G401.6 (cell line): ENCODE results near the gene ALG1L2.
A peak's percentile ranks its signal among the peaks of the same experiment; 100 is the strongest.
"Not testable (repeated sequence)": the region's sequence is repeated elsewhere in the genome, so short reads cannot be mapped to it uniquely, and the experiment has no call there.

ENCODE experiments used
- FAIRE-seq: peaks from 2 replicates; lab custom pipeline; 2012; peaks lifted over from hg19 to GRCh38; lab: Jason Lieb, UNC

The ALG1L2 gene

DNA sequence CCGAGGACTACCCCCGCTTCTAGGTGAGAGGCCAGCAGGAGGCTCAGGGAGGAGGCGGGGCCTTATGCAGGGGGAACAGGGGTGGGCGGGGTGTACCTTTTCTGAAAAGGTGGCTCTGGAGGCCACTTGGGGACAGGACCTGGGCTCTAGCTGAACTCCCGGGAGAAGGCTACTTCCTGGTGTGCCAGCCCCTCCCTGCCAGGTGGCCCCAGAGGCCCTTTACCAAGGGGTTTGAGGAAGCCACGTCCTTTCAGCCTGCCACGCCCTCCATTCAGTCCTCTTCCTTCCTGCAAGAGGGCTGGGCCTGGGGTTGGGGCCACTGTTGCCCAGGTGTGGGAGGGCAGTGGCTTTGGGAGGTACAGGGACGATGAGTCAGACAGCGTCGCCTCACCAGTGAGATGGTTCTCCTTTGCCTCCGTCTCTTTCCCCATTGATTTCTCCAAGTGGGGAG is 12.9 kb downstream of the ALG1L2 start:
- FAIRE-seq: not testable (repeated sequence)

DNA sequence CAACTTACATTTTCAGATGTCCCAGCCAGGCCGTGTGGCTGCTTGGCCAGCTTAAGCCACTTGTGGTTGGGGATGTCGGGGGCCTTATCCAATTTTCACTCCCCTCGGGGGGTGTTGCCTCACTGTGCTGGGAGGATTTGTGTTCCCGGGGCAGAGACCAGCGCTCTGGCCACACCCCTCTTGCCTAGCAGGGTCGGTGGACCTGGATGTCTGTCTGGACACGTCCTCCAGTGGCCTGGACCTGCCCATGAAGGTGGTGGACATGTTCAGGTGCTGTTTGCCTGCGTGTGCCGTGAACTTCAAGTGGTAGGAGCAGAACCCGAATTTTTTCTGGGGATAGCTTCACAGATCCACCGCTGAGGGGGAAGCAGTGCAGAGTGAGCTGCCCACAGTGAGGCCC is 14.2 kb downstream of the ALG1L2 start:
- not testable (repeated sequence) for FAIRE-seq

DNA sequence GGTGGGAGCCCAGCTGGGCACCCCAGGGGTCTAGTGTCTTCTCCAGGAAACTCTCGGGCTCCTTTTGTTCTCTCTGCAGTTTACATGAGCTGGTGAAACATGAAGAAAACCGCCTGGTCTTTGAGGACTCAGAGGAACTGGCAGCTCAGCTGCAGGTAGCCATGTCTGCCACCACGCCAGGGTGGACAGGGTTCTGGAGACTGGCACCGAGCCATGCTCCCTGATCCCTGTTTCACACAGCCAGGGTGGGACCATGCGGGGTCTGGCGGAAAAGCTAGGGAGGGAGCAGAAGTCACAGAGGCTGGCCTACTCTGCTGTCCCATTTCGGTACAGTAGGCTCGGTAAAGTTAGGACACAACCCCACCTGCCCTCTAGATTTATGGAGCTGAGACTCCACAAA is 15.5 kb downstream of the ALG1L2 start:
- FAIRE-seq: not testable (repeated sequence)

DNA sequence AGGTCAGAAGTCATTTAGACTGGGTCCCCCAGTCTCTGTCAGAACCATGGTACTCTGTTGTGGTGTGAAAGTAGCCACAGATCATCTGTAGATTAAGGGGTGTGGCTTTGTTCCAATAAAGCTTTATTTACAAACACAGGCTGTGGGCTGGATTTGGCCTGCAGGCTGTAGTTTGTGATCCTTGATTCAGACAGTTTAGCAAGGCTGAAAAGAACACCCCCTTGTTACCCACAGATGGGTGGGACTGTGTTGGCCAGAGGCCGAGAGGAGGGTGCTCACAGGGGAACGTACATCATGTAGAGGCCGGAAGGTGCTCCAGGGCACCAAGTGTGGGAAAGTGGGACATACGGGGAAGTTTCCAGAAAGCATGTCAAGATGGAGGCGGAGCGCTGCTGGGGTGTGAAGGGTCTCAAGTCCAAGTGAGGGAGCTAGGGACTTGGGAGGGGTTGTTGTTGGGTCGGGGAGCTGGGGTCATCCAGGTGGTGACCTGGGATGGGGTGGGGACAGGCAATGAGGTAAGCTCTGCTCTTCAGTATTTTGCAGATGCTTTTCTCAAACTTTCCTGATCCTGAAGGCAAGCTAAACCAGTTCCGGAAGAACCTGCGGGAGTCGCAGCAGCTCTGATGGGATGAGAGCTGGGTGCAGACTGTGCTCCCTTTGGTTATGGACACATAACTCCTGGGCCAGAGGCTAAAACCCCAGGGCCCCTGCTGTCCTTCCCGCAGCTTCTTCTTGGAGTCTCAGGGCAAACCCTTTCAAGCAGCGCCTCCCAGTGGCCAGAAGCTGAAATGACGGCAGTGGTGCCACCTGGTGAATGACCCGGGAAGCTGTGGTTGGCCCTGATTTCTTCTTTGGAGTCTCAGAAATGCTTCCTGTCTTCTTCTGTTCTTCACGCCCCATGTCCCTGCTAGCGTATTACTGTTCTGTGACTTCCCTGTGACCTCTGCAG is 16.3 kb downstream of the ALG1L2 start:
- not testable (repeated sequence) for FAIRE-seq

DNA sequence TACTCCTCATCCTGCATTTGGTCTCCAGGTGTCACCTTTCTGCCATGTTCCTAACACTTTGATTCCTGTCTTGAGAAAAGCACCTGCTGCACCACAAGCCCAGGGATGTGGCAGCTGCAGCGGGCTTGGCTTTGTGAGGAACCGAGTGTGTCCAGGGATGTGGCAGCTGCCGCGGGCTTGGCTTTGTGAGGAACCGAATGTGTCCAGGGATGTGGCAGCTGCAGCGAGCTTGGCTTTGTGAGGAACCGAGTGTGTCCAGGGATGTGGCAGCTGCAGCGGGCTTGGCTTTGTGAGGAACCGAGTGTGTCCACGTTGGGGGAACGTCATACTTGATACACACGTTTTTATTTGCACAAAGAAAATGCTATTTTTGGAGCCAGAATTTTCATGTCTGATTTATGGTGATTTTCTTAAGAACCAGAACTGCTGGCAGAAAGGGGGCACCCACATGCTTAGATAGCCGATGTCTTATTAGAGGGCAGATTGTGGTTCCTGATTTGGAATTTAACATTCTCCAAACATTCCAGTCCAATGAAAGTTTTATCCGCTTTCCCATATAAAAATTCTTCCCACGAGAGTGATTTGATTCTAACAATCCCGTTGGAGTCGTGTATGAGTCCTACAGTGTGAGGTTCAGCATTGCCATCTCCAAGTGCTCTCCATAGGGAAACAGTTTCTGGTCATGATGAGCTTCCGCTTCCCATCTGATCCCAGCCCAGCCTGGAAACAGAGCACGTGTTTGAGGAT is 17.2 kb downstream of the ALG1L2 start:
- not testable (repeated sequence) for FAIRE-seq

DNA sequence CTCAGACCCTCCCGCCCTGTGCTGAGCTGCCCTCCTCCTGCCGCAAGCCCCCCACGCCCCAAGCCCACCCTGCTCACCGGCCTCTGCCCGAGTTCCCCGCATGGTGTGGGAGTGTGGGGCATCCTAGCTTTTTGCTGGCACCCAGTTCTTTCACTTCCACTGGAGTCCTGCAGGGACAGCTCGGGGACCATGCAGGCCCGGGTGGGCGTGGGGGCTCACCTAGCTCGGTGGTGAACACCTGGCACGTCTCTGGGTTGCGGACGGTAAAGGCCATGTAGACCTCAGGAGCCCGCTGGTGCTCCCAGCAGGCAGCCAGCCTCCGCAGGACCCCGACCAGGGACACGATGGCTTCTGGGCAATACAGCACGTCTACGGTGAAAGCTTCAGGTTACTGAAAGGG is 20.9 kb downstream of the ALG1L2 start:
- not testable (repeated sequence) for FAIRE-seq

DNA sequence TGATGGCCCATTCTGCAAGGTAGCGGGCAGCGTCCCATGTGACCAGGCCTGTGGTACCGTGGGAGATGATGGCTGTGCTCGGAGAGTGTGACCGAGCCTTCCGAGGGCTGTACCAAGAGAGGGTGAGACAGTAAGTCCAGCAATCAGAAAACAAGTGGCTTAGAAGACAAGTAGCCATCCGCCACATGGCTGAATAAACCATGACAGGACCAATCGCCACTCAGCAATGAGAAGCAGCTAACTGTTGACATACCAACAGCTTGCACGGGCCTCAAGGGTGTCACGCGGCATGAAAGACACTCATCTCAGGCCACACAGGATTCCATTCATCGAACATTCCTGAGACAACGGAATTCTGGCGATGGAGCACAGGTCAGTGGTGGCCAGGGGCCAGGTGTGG is 22.6 kb downstream of the ALG1L2 start:
- FAIRE-seq: not testable (repeated sequence)

DNA sequence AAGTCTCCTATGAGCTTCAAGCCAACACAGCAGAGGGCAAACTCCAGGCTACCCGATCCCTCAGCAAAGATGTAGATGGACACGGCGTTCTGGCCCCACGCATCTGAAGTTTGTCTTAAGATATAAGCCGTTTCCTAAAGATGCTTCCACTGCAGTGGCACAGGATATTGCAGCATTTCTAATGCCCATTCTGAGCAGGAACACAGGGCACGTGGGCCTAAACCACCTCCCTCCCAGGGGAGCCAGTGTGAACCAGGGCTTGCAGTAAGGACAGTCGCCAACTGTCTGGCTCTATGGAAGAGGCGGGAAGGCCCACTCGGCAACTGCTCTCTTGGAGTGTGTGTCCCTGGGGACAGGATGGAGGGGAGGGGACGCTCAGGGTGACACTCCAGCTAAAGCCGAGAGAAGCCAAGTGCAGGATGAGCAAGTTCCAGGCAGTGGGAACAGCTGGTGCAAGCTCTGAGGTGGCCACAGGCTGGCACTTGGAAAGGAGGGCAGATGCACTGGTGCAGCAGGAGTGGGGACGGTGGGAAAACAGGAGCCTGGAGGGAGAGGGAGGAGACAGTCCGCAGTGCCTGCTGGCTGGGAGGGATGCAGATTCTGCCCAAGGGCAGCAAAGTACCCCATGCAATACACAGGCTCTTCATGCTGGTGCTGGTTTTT is 25.8 kb downstream of the ALG1L2 start:
- not testable (repeated sequence) for FAIRE-seq

DNA sequence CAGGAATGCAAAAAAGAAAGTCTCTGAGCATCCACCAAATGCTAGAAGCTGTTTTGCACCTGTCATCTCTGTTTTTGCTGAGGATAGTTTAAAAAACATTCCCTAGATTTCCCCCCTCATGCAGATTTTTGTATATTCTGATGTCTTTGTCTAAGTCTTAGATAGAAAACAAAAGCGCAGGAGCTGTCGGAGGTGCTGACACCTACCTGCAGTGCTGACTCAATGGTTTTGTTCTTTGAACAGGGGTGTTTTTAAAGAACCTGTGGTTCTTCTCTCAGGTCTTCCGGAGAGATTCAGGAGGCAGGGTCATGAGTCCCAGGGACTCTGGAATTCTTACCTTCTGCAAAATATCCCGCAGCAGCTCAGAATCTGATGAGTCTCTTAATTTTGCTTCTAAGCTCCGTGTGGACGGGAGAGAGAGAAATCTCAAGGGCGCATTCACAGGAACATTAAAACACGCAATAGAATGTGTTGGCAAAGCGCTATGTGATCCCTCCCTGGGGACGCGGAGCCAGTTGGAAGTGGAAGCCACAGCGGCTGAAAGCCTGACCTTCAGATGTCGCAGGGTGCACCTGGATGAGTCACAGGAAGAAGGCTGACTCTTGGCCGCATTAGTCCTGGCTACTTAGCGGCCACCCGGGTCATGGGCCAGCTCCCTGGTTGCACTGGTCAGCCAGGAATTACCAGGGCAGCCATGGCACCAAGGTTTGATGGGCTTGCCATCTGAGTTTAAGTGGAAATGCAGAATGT is 27.4 kb downstream of the ALG1L2 start:
- not testable (repeated sequence) for FAIRE-seq

DNA sequence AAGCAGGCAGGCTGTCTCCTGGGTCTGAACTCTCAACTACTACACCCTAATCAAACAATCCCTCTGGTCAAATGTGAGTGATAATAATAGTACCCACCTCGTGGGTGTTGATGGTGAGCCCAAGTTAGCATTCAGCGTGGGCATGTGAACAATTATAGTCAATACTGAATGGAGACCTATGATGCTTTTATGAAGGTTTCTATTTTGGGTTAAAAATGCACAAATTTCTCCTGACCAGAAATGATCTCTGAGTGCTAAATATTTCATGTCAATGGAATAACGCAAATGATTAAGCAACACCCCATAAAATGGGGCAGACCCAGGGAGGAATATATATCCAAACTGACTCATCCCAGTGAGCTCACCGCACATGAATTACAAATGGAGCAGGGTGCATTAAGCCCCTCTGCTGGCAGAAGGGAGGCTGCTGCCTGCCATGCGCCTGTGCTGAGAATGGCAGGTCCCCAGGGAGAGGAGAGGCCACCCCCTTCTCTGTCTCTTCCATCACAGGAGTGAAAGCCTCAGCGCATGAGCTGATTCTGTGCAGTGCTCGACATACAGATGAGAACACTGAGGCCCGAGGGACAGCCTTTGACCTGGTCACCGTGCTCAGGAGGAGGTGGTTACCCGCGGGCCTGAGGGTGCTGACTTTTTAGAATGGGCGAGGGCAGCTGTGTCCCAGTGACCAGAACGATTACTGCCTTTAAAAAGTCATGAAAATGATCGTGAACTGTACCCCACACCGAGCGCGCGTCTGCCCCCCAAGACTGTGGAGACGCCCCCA is 28.9 kb downstream of the ALG1L2 start:
- not testable (repeated sequence) for FAIRE-seq

DNA sequence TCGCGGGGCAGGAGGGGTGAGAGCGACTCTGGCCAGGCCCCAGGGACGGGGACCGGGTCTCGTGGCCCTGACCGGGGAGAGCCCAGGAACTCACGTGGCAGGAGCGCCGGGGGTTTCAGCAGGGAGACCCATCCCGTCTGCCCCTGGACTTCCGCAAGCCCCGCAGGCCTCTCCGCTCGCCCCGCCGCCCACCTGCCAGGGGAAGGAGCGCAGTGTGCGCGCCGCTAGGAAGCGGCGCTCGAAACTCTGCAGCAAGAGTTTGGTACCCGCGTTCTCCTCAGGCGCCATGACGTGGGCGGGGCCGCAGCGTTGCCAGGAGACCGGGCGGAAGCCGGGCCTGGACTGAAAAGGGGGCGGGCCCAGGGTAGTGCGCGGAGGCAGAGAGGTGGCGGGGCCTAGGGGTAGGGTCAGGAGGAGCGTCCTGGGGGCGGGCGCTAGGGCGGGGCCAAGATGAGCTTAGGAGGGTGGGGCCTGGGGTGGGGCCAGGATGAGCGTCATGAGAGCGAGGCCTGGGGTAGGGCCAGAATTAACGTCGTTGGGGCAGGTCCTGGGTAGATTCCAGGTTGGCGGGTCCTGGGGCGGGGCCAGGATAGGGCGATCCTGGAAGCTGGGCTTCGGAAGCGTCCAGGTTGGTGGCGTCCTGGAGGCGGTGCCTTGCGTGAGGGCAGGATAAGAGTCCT is 29.7 kb downstream of the ALG1L2 start:
- FAIRE-seq: peak; percentile 98

DNA sequence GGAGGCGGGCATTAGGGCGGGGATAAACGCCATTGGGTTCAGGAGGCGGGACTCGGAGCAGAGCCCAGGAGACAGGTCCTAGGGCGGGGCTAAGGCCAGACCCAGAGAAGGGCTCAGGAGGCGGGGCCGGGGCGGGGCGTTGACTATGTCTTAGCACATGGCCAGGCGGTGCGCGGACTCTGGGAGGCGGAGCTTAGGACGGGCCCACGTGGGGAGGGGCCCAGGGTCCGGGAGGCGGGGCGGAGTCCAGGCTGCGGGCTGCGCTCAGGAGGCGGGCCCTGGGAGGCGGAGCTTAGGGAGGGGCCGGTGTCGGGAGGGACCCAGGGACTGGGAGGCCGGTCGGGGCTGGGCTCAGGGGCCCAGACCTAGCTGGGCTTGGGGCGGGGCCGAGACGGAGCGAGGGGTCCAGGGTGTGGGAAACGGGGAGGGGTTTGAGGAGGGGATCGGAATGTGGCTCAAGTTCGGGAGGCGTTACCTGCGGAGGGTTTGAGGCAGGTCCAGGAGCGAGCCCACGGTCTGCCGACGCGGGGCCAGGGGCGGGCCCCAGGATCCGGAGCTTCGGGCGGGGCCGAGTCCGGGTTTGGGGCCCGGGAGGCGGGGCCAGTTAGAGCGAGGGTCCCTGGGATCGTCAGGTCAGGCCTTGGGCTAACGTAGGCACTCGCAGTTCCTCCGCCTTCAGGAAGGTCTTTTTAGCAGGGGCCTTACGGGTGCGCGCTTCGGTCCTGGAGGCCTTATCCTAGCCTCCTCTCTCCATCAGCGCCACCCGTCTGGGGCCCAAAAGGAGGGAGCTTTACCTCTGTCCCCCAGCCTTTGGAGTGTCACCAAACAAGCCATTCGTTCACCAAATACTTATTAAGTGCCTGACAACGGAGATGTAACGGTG is 30.5 kb downstream of the ALG1L2 start:
- not testable (repeated sequence) for FAIRE-seq

DNA sequence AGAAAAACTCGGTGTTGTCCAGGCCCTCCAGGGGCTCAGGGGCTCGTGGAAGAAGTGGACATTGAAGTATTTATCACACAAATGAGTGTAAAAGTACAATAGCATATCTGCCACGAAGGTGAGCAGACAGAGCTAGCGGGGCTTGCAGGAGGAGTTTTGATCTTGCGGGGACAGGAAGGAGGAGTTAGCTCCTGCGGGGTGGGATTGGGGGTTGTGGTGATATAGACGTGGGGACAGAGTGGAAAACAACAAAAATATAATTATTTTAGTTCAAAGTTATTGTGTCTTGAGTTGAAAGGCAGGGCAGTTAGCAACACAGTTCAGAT is 31.1 kb downstream of the ALG1L2 start:
- not testable (repeated sequence) for FAIRE-seq

DNA sequence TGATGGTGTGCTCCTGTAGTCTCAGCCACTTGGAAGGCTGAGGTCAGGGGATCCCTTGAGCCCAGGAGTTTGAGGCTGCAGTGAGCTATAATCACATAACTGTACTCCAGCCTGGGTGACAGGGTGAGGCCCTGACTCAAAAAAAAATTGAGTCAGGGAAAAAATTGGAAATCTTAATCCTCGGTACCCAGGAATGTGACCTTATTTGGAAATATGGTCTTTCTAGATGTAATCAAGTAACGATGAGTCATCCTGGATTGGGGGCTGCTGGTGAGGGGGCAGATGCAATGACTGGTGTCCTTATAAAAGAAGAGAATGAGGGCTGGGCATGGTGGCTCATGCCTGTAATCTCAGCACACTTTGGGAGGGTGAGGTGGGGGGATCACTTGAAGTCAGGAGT is 33.8 kb downstream of the ALG1L2 start:
- FAIRE-seq: not testable (repeated sequence)

DNA sequence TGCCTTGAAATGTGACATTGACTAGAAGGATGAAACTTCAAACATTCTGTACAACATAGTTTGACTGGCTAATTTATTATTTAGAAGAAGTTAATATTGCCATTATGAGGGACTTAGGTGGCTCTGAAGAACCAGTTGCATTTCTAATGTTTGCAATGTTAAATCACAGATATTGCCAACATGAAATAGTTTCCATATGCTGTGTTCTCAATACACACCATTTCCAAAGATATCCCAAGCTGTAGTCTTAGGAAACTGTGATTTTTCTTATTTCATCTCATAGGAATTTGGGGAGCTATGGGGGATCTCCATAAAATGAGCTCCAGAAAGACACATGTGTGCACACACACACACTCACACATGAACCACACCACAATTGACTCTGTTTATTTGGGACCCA is 36.3 kb downstream of the ALG1L2 start:
- FAIRE-seq: no peak

DNA sequence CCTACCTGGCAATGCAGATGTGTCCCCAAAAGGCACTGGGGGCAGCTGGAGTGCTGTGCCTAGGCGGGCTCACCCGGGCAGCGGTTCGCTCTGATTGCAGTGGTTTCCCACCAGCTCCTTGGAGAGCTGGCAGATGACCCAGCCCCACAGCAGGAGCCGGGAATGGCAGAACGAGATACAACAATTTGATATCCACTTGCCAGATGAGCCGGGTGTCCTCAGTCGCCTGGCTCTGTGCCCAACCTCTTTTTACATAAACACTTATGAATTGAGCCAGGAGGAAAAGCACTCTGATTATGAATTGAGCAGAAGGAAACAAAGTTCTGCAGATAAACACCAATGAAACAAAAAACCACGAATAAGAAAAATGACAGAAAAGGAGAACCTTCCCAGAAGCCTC is 38.2 kb downstream of the ALG1L2 start:
- not testable (repeated sequence) for FAIRE-seq

DNA sequence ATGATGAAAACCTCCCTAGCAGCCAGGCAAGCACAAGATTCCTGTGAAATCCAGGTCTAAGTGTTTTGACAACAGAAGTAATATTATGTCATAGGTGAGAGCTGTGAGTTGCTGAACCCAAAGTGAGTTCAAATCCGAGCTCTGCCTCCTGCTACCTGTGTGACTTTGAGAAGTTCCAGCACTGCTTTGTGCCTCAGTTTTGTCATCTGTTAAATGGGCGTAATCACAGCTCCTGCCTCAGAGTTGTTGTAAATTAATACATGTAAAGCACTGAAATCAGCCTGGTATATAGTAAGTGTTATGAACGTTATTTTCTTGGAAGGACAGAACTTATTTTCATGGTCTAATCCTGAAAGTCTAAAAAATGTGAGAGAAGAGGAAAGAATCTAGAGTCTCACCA is 38.7 kb downstream of the ALG1L2 start:
- FAIRE-seq: not testable (repeated sequence)

DNA sequence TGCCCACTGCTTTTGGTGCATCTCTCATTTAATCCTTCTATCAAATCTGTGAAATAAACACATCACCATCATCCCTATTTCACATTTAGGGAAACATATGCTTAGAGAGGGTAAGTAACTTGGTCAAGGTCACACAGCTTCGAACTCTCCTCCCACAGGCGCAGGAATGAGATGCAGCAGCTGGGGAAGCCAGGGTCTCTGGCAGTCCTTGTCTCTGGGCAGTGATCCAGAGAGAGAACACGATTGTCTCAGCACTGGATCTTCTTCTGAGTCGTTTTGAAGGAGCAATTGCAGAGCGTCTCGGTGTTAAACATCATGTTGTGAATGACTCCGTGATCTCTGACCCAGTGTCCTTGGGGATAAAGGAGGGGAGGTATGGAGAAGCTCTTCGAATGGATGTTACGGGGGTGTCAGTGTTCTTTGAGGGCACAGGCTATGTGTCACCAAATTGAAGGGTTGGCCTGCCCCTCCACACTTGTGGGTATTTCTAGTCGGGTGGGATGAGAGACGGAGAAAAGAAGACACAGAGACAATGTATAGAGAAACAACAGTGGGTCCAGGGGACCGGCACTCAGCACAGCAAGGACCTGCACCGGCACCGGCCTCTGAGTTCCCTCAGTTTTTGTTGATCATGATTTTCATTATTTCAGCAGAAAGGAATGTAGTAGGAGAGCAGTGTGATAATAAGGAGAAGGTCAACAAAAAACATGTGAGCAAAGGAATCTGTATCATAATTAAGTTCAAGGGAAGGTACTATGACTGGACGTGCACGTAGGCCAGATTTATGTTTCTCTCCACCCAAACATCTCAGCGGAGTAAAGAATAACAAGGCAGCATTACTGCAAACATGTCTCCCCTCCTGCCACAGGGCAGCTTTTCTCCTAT is 41.5 kb downstream of the ALG1L2 start:
- not testable (repeated sequence) for FAIRE-seq
